Bone marrow (tissue), 2 donors: ENCODE data around the gene FNIP2.
"Not testable (repeated sequence)": the region's sequence is repeated elsewhere in the genome, so short reads cannot be mapped to it uniquely, and the experiment has no call there.

Experiments
- DNase-seq, 2 donors: peaks; one replicate each; lab custom pipeline; 2025; lab: John Stamatoyannopoulos, UW

The FNIP2 gene

GRCh38 chr4:158768555-158769174 is at the start of gene FNIP2:
Gene FNIP2 (plus strand): TSS chr4:158769026. CDS start chr4:158769213, 187 bp downstream.
- DNase-seq, result peak in 1 of 2 donors; percentile 53

- DNase-seq, result no peak
Measured at GRCh38 chr4:158721680-158722079, 47.1 kb upstream of the FNIP2 start.

- no peak for DNase-seq
Measured at GRCh38 chr4:158722291-158722916, 46.4 kb upstream of the FNIP2 start.

GRCh38 chr4:158722917-158723793 is 45.7 kb upstream of the FNIP2 start, which contains the start of gene PPID:
Gene PPID (minus strand): TSS chr4:158723396. CDS start chr4:158723288, 108 bp downstream.
- peak; percentile 49 to 84 for DNase-seq

- DNase-seq, result no peak
Measured at GRCh38 chr4:158724637-158725036, 44.2 kb upstream of the FNIP2 start.

- DNase-seq, result no peak
Measured at GRCh38 chr4:158726633-158727032, 42.2 kb upstream of the FNIP2 start.

GRCh38 chr4:158728236-158728635 is 40.6 kb upstream of the FNIP2 start:
- DNase-seq, result no peak

- peak; percentile 6 to 49 for DNase-seq
Measured at GRCh38 chr4:158729716-158730559, 38.9 kb upstream of the FNIP2 start.

GRCh38 chr4:158738866-158739265 is 30.0 kb upstream of the FNIP2 start:
- no peak for DNase-seq

- DNase-seq, result no peak
Measured at GRCh38 chr4:158739600-158739999, 29.2 kb upstream of the FNIP2 start.

GRCh38 chr4:158741326-158742021 is 27.4 kb upstream of the FNIP2 start:
- DNase-seq, result no peak

GRCh38 chr4:158746537-158746936 is 22.3 kb upstream of the FNIP2 start:
- DNase-seq, result not testable (repeated sequence)

GRCh38 chr4:158750379-158750778 is 18.4 kb upstream of the FNIP2 start:
- no peak for DNase-seq

- no peak for DNase-seq
Measured at GRCh38 chr4:158754385-158755180, 14.2 kb upstream of the FNIP2 start.

- not testable (repeated sequence) for DNase-seq
Measured at GRCh38 chr4:158755819-158756218, 13.0 kb upstream of the FNIP2 start.

- DNase-seq, result no peak
Measured at GRCh38 chr4:158756588-158756987, 12.2 kb upstream of the FNIP2 start.

- DNase-seq, result no peak
Measured at GRCh38 chr4:158758142-158758541, 10.7 kb upstream of the FNIP2 start.

- no peak for DNase-seq
Measured at GRCh38 chr4:158758703-158759102, 10.1 kb upstream of the FNIP2 start.

GRCh38 chr4:158759539-158759938 is 9.3 kb upstream of the FNIP2 start:
- not testable (repeated sequence) for DNase-seq

GRCh38 chr4:158760866-158761265 is 8.0 kb upstream of the FNIP2 start:
- DNase-seq, result no peak
